ENCODE results near the gene PAX5.

- TF ChIP-seq CTCF (IDR thresholded peaks at IDR 0.05) (no peak), POLR2A (IDR thresholded peaks at IDR 0.05) (no peak)
These were observed 47.3 kb downstream of the PAX5 start for GRCh38 chr9:36986468-36987408.

Measured in uterus (tissue), 2 donors.